Measurements from ENCODE around the gene DPEP2NB. TPM values are rescaled to one million over a fixed set of nuclear protein-coding genes. Genes with fewer than 3 reads are reported as not detected.
"Not testable (repeated sequence)": the region's sequence is repeated elsewhere in the genome, so short reads cannot be mapped to it uniquely, and the experiment has no call there.

DPEP2NB gene
- total and polyA plus RNA-seq, 9 donors: not detected

DNA sequence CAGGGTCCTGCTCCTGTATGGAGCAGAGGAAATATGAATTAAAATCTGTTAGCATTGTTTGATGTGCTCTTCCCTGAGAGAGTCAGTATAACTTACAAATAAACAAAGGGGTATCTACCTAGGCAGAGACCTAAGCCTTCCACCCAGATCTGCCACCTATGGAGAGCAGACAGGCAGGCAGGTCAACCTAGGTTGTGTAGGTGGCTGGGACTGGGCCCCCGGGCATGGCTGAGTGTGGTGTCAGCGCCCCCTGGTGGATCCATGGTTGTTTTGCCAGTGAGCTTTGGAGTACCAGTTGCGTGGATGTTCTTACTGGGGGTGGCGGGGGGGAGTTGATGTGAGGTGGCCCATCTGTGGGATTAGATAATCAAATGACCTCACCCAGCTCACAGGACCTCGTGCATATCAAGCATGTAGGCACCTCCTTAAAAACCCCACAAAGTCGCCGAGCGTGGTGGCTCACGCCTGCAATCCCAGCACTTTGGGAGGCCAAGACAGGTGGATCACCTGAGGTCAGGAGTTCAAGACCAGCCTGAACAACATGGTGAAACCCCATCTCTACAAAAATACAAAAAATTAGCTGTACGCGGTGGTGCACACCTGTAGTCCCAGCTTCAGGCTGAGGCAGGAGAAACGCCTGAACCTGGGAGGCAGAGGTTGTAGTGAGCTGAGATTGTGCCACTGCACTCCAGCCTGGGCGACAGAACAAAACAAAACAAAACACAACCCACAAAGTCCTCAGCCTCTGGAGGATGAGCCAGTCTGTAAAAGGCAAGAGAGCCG lies 25.0 kb upstream of the DPEP2NB start:
- Histone ChIP-seq H3K36me3 (ENCODE audit: control insufficient read depth, insufficient read depth, low read length) (peaks cover 20% of the 10 kb centered on the region), H3K4me3 (ENCODE audit: low read length) (no peak overlapping the region), H3K9me3 (replicated peaks; ENCODE audit: control insufficient read depth, low read depth, low read length) (no peaks in the 10 kb centered on the region), H3K4me1 (ENCODE audit: control insufficient read depth, insufficient read depth, low read length) (peaks cover 2% of the 10 kb centered on the region), H3K27ac (ENCODE audit: low read length) (no peak overlapping the region), H3K27me3 (ENCODE audit: control insufficient read depth, insufficient read depth, low read length) (no peaks in the 10 kb centered on the region)
- DNase-seq: peak; percentile 55
- WGBS (ENCODE audit: insufficient coverage): 0% methylated on average over 1 of the region's 14 CpGs

DNA sequence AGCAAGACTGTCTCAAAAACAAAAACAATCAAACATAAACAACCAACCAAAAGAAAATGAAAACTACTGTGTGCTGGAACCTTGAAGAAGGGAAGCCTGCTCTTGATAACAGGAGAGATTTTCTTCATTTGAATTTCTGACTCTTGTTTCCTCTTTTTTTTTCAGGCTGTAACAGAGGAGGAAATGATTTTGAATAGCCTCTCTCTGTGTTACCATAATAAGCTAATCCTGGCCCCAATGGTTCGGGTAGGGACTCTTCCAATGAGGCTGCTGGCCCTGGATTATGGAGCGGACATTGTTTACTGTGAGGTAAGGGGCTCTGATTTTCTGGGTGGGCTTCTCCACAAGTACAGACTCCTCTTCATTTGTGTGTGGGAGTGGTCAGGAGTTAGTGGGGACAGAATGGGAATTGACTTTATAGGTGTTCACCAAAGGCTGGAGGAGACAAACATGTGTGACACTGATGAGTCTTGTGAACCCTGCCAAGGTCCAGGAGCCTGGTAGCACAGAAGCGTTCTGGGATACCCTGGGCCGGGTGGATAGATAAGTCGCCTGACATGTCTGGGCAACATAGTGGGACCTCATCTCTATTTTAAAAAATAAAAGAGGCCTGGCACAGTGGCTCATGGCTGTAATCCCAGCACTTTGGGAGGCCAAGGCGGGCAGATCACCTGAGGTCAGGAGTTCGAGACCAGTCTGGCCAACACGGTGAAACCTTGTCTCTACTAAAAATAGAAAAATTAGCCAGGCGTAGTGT lies 22.3 kb upstream of the DPEP2NB start:
- Histone ChIP-seq H3K27ac (ENCODE audit: low read length) (no peak overlapping the region), H3K4me3 (ENCODE audit: low read length) (no peak overlapping the region), H3K27me3 (ENCODE audit: control insufficient read depth, insufficient read depth, low read length) (no peaks in the 10 kb centered on the region), H3K4me1 (ENCODE audit: control insufficient read depth, insufficient read depth, low read length) (peaks cover 2% of the 10 kb centered on the region), H3K9me3 (replicated peaks; ENCODE audit: control insufficient read depth, low read depth, low read length) (no peaks in the 10 kb centered on the region), H3K36me3 (ENCODE audit: control insufficient read depth, insufficient read depth, low read length) (peaks cover 18% of the 10 kb centered on the region)
- WGBS (ENCODE audit: insufficient coverage): 81% methylated on average over 5 of the region's 9 CpGs
- no peak for DNase-seq

DNA sequence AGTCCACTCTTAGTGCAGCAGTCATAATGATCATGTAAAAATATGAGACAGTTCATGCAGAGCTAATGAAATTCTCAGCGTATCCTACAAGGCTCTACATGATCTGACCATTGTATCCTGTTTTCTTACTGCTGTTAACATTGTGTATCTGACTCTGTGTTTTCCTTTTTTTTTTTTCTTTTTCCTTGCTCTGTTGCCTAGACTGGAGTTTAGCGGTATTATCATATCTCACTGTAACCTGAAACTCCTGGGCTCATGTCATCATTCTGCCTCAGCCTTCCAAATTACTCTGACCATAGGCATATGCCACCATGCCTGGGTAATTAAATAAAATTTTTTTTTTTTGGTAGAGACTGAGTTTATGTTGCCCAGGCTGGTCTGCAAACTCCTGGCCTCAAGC lies 19.5 kb upstream of the DPEP2NB start:
- Histone ChIP-seq H3K36me3 (ENCODE audit: control insufficient read depth, insufficient read depth, low read length) (peaks cover 23% of the 10 kb centered on the region), H3K9me3 (replicated peaks; ENCODE audit: control insufficient read depth, low read depth, low read length) (no peaks in the 10 kb centered on the region), H3K4me3 (ENCODE audit: low read length) (no peak overlapping the region), H3K27me3 (ENCODE audit: control insufficient read depth, insufficient read depth, low read length) (no peaks in the 10 kb centered on the region), H3K27ac (ENCODE audit: low read length) (no peak overlapping the region), H3K4me1 (ENCODE audit: control insufficient read depth, insufficient read depth, low read length) (peaks cover 2% of the 10 kb centered on the region)
- WGBS (ENCODE audit: insufficient coverage): no CpG with 5 or more reads among the region's 2 CpGs
- no peak for DNase-seq

DNA sequence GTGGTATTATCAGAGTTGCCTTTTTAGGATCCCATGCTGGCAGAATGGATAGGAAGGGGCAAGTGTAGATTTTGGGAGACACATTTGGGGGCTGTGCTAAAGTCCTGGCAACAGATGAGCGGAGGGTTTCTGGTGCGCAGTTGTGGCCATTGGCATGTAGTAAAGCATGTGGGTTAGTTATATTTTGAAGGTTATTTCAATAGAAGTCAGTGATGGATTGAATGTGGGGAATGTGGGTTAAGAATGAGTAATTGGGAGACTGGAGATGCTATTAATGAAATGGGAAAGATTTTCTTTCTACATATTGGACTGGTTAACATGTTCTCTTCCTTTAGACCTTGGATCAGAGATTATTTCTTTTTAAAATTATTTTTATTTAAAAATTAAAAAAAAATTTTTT lies 17.4 kb upstream of the DPEP2NB start:
- no peak for DNase-seq
- WGBS (ENCODE audit: insufficient coverage): 100% methylated on average over 2 of the region's 2 CpGs
- Histone ChIP-seq H3K27me3 (ENCODE audit: control insufficient read depth, insufficient read depth, low read length) (no peaks in the 10 kb centered on the region), H3K9me3 (replicated peaks; ENCODE audit: control insufficient read depth, low read depth, low read length) (no peaks in the 10 kb centered on the region), H3K27ac (ENCODE audit: low read length) (no peak overlapping the region), H3K4me1 (ENCODE audit: control insufficient read depth, insufficient read depth, low read length) (peaks cover 2% of the 10 kb centered on the region), H3K36me3 (ENCODE audit: control insufficient read depth, insufficient read depth, low read length) (peaks cover 23% of the 10 kb centered on the region), H3K4me3 (ENCODE audit: low read length) (no peak overlapping the region)

DNA sequence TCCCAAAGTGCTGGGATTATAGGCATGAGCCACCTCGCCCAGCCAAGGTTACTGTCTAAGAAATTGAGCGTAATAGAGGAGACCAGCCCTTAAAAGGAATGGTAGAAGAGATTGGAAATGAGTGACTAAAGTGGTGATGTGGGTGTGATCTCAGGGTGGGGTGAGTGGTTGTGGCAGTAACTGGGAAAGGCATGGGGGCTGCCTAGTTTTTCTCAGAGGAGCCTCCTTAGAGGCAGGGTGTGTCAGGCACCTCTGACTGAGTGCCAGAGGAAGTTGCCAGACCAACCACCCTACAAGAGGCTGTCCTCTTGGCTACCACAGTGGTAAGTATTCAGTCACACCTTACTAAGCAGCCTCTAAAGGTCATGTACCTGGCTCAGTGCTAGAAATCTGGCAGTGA lies 16.2 kb upstream of the DPEP2NB start:
- H3K4me3 ChIP-seq (ENCODE audit: low read length): no peak overlapping the region
- DNase-seq: no peak
- WGBS (ENCODE audit: insufficient coverage): 100% methylated on average over 2 of the region's 2 CpGs
- peaks cover 27% of the 10 kb centered on the region for H3K36me3 ChIP-seq (ENCODE audit: control insufficient read depth, insufficient read depth, low read length)
- no peaks in the 10 kb centered on the region for H3K9me3 ChIP-seq (replicated peaks; ENCODE audit: control insufficient read depth, low read depth, low read length)
- no peak overlapping the region for H3K27ac ChIP-seq (ENCODE audit: low read length)
- no peaks in the 10 kb centered on the region for H3K27me3 ChIP-seq (ENCODE audit: control insufficient read depth, insufficient read depth, low read length)
- no peaks in the 10 kb centered on the region for H3K4me1 ChIP-seq (ENCODE audit: control insufficient read depth, insufficient read depth, low read length)

DNA sequence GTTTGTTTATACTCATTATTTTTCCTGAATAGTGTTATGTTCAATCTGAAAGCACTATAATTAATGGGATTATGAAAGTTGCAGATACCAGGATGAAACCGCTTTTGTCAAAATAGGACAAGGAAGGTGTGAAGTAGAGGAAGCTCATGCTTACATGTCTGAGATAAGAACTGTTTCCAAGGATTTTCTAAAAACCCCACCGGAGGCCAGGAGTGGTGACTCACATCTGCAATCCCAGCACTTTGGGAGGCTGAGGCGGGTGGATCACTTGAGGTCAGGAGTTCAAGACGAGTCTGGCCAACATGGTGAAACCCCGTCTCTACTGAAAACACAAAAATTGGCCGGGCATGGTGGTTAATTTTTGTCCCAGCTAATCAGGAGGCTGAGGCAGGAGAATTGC lies 14.4 kb upstream of the DPEP2NB start:
- H3K4me1 ChIP-seq (ENCODE audit: control insufficient read depth, insufficient read depth, low read length): not testable (repeated sequence)

DNA sequence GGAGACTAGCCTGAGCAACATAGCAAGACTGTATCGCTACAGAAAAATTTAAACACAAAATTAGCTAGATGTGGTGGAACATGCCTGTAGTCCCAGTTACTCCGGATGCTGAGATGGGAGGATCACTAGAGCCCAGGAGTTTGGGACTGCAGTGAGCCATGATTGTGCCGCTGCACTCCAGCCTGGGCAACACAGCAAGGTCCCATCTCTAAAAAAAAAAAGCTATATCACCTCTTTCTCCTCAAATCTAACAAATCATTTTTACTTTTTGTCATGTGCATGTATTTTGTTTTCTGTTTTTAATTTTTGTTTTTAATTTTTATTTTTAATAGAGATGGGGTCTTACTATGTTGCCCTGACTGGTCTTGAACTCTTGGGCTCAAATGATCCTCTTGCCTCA lies 13.3 kb upstream of the DPEP2NB start:
- peaks cover 36% of the 10 kb centered on the region for H3K36me3 ChIP-seq (ENCODE audit: control insufficient read depth, insufficient read depth, low read length)
- H3K4me3 ChIP-seq (ENCODE audit: low read length): no peak overlapping the region
- H3K4me1 ChIP-seq (ENCODE audit: control insufficient read depth, insufficient read depth, low read length): peaks cover 3% of the 10 kb centered on the region
- H3K27me3 ChIP-seq (ENCODE audit: control insufficient read depth, insufficient read depth, low read length): no peaks in the 10 kb centered on the region
- 90% methylated on average over 2 of the region's 3 CpGs for WGBS (ENCODE audit: insufficient coverage)
- H3K27ac ChIP-seq (ENCODE audit: low read length): no peak overlapping the region
- no peaks in the 10 kb centered on the region for H3K9me3 ChIP-seq (replicated peaks; ENCODE audit: control insufficient read depth, low read depth, low read length)
- DNase-seq: no peak

More for the DNA sequence above, 14.4 kb upstream of the DPEP2NB start:
- H3K9me3 ChIP-seq (replicated peaks; ENCODE audit: control insufficient read depth, low read depth, low read length); H3K27me3 ChIP-seq (ENCODE audit: control insufficient read depth, insufficient read depth, low read length); H3K4me3 ChIP-seq (ENCODE audit: low read length); H3K27ac ChIP-seq (ENCODE audit: low read length); DNase-seq: not testable (repeated sequence)
- WGBS (ENCODE audit: insufficient coverage): 83% methylated on average over 5 of the region's 6 CpGs
- peaks cover 36% of the 10 kb centered on the region for H3K36me3 ChIP-seq (ENCODE audit: control insufficient read depth, insufficient read depth, low read length)

DNA sequence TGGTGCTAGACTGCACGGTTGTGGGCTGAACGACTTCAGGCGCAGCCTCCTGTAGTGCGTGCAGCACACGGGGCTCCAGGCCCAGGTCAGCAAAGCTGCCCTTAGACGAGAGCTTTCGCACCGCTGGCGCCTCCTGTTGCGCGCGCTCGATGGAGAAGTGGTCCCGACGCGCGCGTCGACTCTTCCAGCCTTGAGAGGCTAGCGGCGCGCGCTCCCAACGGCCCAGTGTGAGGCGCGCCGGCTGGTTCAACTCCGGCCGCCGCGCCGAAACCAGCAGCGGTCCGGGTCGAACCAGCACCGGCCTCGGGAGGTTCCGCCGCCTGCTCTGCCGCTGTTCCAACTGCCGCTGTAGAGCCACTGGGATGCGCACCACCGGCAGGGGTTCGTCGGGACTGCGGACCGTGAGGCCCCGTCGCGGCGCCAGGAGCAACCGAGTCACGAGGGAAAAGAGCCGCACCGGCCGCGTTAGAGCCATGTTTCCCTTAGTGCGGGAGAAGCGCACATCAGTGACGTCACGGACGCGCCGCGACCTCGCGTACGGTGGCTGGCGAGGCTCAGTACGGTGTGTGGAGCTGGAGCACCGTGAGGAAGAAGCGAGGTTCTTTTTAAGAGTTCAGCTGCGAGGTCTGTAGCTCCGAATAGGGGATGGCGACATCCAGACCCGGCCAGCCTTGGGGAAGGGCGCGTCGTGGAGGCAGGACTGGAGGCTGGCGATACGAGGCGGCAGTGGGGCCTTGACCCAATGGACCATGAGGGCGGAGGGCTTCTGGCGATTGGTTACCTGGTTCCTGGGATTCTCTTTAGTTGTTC lies 7.2 kb upstream of the DPEP2NB start, which contains the start of the genes DDX28 and DUS2:
DDX28 (minus strand) TSS at position 505 of the 810 bp plus-strand sequence; CDS start at position 475, 30 bp downstream.
DUS2 (plus strand) TSS at position 557 of the 810 bp plus-strand sequence. CDS start 14,740 bp downstream, outside the sequence.
- Histone ChIP-seq H3K27ac (ENCODE audit: low read length) (peak within 1 kb of the TSS; percentile 89), H3K4me1 (ENCODE audit: control insufficient read depth, insufficient read depth, low read length) (peaks cover 20% of the 10 kb centered on the region), H3K36me3 (ENCODE audit: control insufficient read depth, insufficient read depth, low read length) (peaks cover 27% of the 10 kb centered on the region), H3K4me3 (ENCODE audit: low read length) (peak within 1 kb of the TSS; percentile 97), H3K9me3 (replicated peaks; ENCODE audit: control insufficient read depth, low read depth, low read length) (no peaks in the 10 kb centered on the region), H3K27me3 (ENCODE audit: control insufficient read depth, insufficient read depth, low read length) (no peaks in the 10 kb centered on the region)
- WGBS (ENCODE audit: insufficient coverage): under 1% methylated on average over 84 of the region's 84 CpGs
- DNase-seq: peak; percentile 97

DNA sequence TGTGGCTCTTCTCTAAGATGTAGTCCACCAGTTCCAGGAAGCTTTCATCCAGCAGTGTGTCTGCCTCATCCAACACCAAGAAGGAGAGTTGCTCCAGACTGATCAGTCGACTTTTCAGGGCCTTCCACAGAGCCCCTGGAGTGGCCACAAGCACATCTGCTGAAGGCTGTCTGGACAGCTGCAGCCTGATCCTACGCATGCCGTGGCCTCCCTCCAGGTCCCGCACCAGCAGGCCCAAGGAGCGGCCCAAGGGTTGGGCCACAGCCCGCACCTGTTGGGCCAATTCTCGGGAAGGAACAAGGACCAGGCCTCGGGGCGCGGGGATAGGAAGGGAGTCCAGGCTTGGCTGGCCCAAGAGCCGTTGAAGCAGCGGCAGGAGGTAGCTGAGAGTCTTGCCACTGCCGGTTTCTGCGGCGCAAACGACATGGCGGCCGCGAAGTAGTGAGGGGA lies 6.6 kb upstream of the DPEP2NB start:
- peaks cover 21% of the 10 kb centered on the region for H3K36me3 ChIP-seq (ENCODE audit: control insufficient read depth, insufficient read depth, low read length)
- H3K4me1 ChIP-seq (ENCODE audit: control insufficient read depth, insufficient read depth, low read length): peaks cover 20% of the 10 kb centered on the region
- DNase-seq: peak; percentile 11
- 4% methylated on average over 18 of the region's 19 CpGs for WGBS (ENCODE audit: insufficient coverage)
- no peaks in the 10 kb centered on the region for H3K9me3 ChIP-seq (replicated peaks; ENCODE audit: control insufficient read depth, low read depth, low read length)
- H3K27ac ChIP-seq (ENCODE audit: low read length): peak overlapping the region; percentile 89
- no peaks in the 10 kb centered on the region for H3K27me3 ChIP-seq (ENCODE audit: control insufficient read depth, insufficient read depth, low read length)
- H3K4me3 ChIP-seq (ENCODE audit: low read length): peak overlapping the region; percentile 97
